Kidney capillary endothelial cell (primary cell): ENCODE measurements around the gene CD99L2.
A peak's percentile ranks its signal among the peaks of the same experiment; 100 is the strongest.

Source experiments
- DNase-seq: peaks from one replicate; pipeline ENCODE4 v3.0.0-alpha.2; 2018; ENCODE audit warnings: low spot score

Gene CD99L2

GRCh38 chrX:150790021-150790420 lies 108.4 kb downstream of the CD99L2 start:
- no peak for DNase-seq

DNA sequence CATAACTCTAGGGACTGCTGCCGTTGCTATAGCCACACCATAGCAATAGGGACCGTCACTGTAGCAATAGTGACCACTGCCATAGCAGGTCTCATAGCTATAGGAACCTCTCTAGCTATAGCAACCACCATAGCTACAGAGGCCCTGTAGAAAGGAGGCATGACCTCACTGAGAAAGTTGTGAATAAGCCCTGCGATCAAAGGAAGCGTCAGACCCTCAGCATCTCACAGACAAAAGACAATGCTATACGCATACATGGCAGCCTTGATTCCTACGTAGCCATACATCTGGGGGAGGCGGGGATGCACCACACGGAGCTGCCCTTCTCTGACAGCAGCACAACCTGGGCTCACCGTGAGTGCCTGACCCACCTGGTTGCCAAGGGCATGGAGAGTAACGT lies 116.8 kb downstream of the CD99L2 start:
- no peak for DNase-seq

DNA sequence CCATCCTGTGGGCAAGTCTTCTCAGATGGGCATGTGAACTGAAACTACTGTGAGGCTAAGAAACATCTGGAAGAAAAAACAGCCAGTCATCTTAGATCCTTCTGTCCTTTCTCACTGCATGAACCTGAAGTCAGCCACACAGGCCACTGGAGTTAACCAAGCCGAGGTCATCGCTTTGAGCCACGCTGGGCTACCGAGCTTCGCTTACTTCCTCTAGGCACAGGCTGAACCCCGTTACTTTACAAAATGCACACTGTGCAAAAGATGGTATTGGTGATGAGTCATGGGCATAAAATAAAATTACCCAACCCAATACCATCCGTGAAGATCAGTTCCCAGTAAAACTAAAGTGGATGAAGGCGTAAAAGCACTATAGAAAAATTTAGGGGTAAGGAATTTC lies 119.1 kb downstream of the CD99L2 start:
- no peak for DNase-seq

DNA sequence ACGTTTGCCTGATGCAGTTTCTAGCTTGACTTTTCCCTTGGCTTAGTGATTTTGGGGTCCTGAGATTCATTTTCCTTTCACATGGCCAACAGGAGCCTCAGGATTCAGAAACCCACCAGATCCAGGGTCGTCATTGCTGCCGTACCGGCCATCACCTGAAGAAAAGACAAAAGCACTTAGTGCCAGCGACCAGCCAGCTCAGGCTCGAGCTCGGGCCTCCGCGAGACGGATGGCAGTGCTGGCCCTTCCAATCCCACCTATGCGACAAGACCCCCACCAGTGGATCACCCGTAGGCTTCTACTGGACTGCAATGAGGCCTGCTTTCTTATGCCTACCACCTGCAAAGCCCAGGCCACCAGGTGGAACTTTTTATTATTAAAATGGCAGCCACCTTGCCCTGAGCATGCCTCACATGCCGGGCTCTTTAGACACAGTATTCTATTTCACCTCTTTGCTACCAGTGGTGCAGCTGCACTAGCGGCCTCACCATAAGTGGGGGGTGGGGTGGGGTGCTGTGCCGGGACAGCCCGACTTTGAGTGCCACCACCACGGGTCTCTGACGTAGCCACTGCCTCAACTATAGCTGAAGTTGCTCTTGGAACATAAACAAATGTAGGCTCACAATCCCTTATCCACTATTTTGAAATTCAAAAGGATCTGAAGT lies 121.0 kb downstream of the CD99L2 start:
- no peak for DNase-seq

DNA sequence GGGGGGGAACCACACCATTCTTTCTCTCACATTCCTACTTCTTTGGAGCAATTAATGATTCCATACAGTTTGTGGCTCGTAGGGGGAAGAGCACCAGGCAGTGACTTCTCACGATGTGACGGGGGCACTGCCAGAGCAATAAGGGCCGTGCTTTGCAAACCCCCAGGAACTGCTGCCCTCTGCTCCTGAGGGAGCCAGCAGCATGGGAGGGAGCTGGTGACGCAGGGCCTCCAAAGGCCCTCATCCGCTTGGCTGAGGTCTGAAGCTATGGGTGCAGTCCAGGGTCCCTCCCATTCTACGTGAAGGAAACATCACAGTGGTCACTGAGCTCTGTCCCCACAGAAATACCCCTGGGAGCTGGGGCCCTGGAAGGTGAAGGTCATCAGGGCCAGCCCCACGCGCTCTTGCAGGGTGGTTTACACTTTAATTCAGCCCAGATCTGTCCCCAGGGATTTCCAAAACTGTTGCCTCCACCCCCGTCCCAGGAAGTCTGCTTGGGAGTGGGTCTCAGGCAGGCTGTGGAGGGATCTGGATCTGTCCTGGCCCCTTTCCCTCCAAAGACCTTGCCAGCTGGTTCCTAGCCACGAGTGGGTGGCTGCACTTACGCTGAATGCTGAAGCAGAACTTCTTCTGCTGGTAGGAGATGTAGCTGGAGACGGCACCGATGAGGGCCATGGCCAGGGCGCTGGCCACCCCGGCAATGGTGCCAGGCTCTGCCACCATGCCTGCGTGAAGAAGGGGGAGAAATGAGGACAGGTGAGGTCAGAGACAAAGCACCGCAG lies 122.7 kb downstream of the CD99L2 start:
- DNase-seq = no peak

GRCh38 chrX:150774798-150775568 lies 123.5 kb downstream of the CD99L2 start:
- DNase-seq = no peak

- DNase-seq = no peak
Measured at GRCh38 chrX:150773634-150774033, 124.8 kb downstream of the CD99L2 start.

GRCh38 chrX:150773117-150773516 lies 125.4 kb downstream of the CD99L2 start:
- DNase-seq = no peak

DNA sequence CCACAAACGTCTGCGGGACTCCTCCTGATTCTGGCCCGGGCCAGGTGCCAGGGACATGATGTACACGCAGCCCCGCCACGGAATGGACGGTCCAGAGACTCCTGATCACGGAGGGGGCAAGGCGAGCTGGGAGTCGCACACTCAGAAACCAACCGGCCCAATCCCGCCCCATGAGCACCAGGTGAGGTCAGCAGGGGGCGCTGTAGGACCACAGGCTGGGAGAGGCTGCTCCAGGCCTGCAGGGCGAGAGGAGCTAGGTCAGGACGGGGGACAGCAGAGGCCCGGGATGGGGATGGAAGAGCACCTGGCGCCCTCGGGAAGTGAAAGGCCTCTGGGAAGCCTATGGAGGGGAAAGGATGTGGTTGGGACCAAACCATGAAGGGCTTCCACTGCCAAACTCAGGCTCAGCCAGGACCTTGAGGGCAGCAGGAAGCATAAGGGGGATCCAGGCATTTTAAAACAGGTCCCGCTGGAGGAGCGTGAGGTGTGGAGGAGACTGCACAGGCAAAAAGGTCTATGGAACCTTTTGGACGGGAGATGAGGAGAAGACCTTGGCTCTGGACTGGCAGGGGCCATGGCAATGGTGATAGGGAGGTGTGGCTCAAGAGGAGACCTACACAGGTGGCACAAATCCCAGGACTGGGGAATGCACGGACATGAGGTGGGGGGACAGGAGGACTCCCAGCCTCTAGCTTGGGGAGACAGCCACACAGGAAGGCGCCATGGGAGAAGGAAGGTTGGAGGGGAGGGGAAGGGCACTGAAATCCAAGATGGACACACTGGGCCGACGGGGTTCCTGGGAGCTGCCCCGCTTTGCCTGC lies 126.1 kb downstream of the CD99L2 start:
- DNase-seq = peak; percentile 42

DNA sequence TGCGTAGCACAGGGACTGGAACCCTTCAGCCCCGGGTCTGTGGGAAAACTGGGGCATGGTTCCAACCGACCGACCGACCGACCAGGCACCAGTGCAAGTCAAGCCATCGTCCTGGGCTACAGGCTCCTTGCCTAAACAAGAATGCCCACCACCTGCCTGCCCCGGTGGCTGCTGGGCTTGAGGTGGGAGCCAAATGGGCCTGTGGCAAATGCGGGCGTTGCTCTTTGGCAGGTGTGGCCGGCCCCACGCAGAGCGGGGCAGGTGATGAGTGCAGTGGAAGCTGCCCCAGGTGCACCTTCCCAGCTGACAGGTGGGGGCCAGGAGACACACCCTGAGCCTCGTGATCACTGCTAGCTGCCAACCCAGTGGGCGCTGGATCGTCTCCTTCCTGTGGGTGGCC lies 127.4 kb downstream of the CD99L2 start:
- DNase-seq = no peak

GRCh38 chrX:150770623-150771022 lies 127.8 kb downstream of the CD99L2 start:
- DNase-seq = no peak

DNA sequence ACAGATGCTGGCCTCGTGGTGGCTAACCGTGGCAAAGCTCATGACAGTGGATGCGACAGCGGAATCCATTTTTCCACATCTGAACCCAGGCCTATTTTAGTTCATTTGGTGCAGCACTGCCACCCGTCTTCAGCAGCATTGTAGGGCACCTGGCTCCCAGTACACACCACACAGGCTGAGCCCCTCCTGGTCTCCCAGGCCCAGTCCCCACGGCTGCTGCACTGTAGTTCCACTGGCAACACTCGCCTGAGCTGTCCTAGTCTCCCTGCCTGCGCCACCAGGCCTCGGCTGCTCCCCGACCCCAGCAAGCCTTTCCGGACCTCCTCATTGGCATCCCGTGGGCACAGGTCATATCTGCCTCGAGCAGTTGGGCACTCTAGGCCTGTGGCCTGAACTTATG lies 129.1 kb downstream of the CD99L2 start:
- no peak for DNase-seq

- no peak for DNase-seq
Measured at GRCh38 chrX:150768580-150769190, 129.8 kb downstream of the CD99L2 start.

GRCh38 chrX:150768132-150768485 lies 130.4 kb downstream of the CD99L2 start:
- DNase-seq = no peak

DNA sequence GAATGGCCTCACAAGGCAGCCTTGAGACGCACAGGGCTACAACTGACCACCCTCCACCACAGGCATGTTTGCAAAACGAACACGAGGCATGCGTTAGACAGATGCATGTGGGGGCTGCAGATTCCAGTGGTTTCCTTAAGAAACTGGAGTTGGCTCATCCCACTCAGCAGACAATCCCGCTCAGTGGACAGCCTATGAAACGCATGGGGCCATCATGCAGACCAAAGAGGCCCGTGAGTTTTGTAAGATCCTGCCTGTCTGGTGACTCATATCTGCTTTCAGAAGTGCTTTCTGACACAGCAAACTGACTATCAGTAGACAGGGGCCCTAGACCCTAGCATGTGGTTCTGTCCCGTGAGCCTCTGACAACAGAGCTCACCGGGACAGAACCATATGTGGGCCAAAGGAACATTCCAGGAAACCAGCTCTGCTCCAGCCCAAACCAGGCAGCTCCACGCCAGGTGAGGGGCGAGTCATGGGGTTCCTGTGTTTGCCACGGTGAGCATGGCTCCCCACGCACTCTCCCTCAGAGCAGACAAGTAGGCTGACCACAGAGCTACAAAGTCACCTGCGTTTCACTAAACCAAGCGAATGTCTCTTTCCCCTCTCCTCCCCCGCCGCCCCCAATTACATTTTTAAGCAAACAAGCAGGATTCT lies 130.9 kb downstream of the CD99L2 start:
- no peak for DNase-seq

- DNase-seq = no peak
Measured at GRCh38 chrX:150767045-150767395, 131.4 kb downstream of the CD99L2 start.

DNA sequence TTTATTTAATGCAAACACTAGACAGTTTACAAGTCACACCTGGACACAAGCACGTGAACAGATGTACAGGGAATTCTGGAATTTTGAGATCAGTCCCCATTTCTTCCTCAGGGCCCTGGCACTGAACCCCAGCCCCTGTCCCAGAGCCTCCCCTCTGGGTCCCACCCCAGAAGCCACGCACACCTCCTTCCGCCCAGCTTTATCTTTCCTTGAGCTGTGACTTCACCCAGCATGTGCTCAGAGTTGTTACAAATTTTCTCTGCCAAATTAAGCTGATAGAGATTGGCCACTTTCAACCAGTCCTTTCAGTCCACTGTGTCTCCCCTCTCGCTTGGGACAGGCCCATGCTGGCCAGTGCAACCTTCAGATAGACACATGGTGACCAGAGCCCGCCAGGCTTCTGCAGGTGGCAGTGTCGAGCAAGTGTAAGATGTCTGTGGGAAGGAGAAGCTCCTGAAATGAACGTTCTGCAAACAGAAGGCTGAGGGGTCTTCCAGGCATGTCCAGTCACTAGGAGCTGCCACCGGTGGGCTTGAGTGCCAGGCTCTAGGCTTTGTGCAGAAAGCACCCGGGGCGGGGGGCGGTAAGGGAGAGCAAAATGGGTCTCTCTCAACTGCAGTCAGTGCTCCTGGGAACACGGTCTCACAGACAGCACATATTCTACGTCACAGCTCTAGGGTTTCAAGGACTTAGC lies 132.0 kb downstream of the CD99L2 start:
- no peak for DNase-seq

DNA sequence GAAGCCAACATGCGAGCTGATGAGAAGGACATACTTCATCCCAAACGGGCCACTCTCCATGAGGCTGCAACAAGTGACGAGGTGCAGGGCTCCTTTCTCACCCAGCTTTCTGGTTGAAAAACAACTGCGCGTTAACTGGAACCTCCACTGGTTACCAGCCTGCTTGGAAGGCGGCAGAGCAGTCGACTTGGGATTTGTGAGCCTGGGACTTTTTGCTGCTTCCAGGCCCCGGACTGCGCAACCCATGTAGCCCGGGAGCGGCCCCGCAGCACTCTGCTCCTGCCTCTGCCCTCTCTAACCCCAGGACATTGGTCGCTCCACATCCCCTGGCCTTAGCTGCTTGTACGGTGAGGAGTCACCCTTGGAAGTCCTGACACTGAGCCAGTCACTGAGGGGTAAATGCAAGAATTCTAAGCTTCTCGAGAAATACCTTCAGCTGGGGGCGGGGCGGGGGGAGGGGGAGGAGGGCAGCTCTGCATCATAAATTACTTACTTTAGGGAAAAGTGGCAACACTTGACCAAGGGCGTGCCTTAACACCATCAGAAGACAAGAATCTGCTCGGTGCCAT lies 132.6 kb downstream of the CD99L2 start:
- no peak for DNase-seq

GRCh38 chrX:150765237-150765636 lies 133.2 kb downstream of the CD99L2 start:
- no peak for DNase-seq

DNA sequence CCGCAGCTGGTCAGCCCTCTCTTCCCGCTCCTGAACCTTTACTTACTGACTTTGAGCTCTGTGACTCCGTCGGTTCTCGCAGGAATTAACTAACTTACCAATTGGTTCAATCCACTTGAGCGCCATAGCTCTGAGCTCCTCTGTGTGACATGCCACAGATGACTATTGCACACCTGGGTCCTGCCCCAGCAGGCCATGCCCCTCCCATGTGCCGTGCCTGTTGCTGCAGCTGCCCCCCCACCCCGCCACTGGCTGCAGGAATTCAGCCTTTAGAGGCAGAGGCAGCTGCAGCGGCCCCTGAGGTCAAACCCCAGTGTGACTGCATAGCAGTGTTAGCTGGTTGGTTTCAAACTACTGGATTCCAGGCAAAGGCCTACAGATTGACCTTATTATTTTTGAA lies 134.7 kb downstream of the CD99L2 start:
- no peak for DNase-seq
